IPS-20b (cell line): Measurements from ENCODE around the gene TRPM3.

ENCODE experiments used
- H3K27ac ChIP-seq: one replicate; pipeline ENCODE4 v1.5.1; 2013; ENCODE audit warnings: low read length
- H3K27me3 ChIP-seq: 2 replicates; pipeline ENCODE4 v1.6.1; 2013; ENCODE audit warnings: mild to moderate bottlenecking, low read length, inconsistent platforms; ENCODE audit not compliant: insufficient read depth
- H3K36me3 ChIP-seq: 2 replicates; pipeline ENCODE4 v1.6.1; 2013; ENCODE audit warnings: low read depth, mild to moderate bottlenecking, inconsistent platforms, low read length, moderate library complexity; ENCODE audit not compliant: insufficient read depth
- H3K4me1 ChIP-seq: 2 replicates; pipeline ENCODE4 v1.6.1; 2013; ENCODE audit warnings: mild to moderate bottlenecking, control low read depth, inconsistent platforms, low read length, moderate library complexity; ENCODE audit not compliant: insufficient read depth
- H3K4me3 ChIP-seq: 2 replicates; pipeline ENCODE4 v1.5.1; 2013; ENCODE audit warnings: mild to moderate bottlenecking, low read length, inconsistent platforms
- H3K9ac ChIP-seq: 2 replicates; pipeline ENCODE4 v1.6.1; 2013; ENCODE audit warnings: low read depth, mild to moderate bottlenecking, inconsistent platforms, low read length, moderate library complexity
- H3K9me3 ChIP-seq: 2 replicates; pipeline ENCODE4 v1.6.1; 2013; ENCODE audit warnings: mild to moderate bottlenecking, low read depth, low read length, inconsistent platforms; ENCODE audit not compliant: insufficient read depth

The TRPM3 gene

GRCh38 chr9:70498866-70499265 is 622.6 kb downstream of the TRPM3 start:
- no peaks in the 10 kb centered on the region for H3K4me1 ChIP-seq
- H3K36me3 ChIP-seq: no peaks in the 10 kb centered on the region
- H3K27me3 ChIP-seq: no peaks in the 10 kb centered on the region
- no peak overlapping the region for H3K27ac ChIP-seq
- H3K4me3 ChIP-seq: no peak overlapping the region
- no peaks in the 10 kb centered on the region for H3K9me3 ChIP-seq
- no peak overlapping the region for H3K9ac ChIP-seq

- no peaks in the 10 kb centered on the region for H3K36me3 ChIP-seq
- H3K27me3 ChIP-seq: no peaks in the 10 kb centered on the region
- no peak overlapping the region for H3K4me3 ChIP-seq
- H3K27ac ChIP-seq: no peak overlapping the region
- no peak overlapping the region for H3K9ac ChIP-seq
- H3K9me3 ChIP-seq: no peaks in the 10 kb centered on the region
- no peaks in the 10 kb centered on the region for H3K4me1 ChIP-seq
Measured at GRCh38 chr9:70496244-70496643, 625.2 kb downstream of the TRPM3 start.

- Histone ChIP-seq H3K9ac (no peak overlapping the region), H3K27me3 (no peaks in the 10 kb centered on the region), H3K4me1 (no peaks in the 10 kb centered on the region), H3K27ac (no peak overlapping the region), H3K4me3 (no peak overlapping the region), H3K36me3 (no peaks in the 10 kb centered on the region), H3K9me3 (no peaks in the 10 kb centered on the region)
Measured at GRCh38 chr9:70495514-70495913, 625.9 kb downstream of the TRPM3 start.

GRCh38 chr9:70494221-70494620 is 627.2 kb downstream of the TRPM3 start:
- Histone ChIP-seq H3K4me3 (no peak overlapping the region), H3K27me3 (no peaks in the 10 kb centered on the region), H3K4me1 (no peaks in the 10 kb centered on the region), H3K36me3 (no peaks in the 10 kb centered on the region), H3K9ac (no peak overlapping the region), H3K9me3 (no peaks in the 10 kb centered on the region), H3K27ac (no peak overlapping the region)

GRCh38 chr9:70493029-70493428 is 628.4 kb downstream of the TRPM3 start:
- H3K4me3 ChIP-seq: no peak overlapping the region
- no peaks in the 10 kb centered on the region for H3K27me3 ChIP-seq
- no peaks in the 10 kb centered on the region for H3K4me1 ChIP-seq
- H3K9ac ChIP-seq: no peak overlapping the region
- H3K27ac ChIP-seq: no peak overlapping the region
- no peaks in the 10 kb centered on the region for H3K36me3 ChIP-seq
- no peaks in the 10 kb centered on the region for H3K9me3 ChIP-seq

GRCh38 chr9:70492319-70492777 is 629.1 kb downstream of the TRPM3 start:
- Histone ChIP-seq H3K4me1 (no peaks in the 10 kb centered on the region), H3K9me3 (no peaks in the 10 kb centered on the region), H3K9ac (no peak overlapping the region), H3K36me3 (no peaks in the 10 kb centered on the region), H3K27me3 (no peaks in the 10 kb centered on the region), H3K27ac (no peak overlapping the region), H3K4me3 (no peak overlapping the region)

DNA sequence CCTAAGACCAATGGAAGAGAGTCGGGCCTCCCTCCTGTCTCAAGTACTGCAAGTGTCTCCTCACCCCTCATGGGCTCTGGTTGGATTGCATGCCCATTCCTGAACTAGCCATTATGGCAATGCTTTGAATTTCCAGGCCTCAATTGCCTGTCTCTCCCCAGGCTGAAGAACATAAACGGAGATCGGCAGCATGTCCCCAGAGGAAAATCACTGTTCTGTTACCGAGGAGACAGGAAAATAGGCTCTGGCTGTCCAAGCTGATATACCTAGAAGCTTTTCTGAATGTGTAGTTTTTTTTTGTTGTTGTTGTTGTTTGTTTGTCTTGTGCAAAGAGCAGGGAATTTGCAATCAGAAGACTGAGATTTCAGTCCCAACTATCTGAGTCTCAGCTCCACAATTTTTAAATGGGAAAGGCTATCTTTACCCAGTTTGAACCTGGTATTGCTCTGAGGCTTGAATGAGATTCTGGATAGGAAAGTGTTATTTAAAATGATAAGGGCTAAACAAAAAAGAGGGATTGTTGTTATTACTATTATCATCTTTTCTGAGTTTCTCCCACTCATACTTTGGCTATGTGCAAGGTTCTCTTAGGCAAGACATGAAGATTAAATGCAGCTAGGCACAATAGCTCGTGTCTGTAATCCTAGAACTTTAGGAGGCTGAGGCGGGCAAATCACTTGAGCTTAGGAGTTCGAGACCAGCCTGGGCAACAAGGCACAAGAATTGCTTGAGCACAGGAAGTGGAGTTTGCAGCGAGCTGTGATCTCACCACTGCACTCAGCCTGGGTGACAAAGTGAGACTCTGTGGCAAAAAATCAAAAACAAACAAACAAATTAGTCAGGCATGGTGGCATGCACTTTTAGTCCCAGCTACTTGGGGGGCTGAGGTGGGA is 629.7 kb downstream of the TRPM3 start:
- no peaks in the 10 kb centered on the region for H3K9me3 ChIP-seq
- no peaks in the 10 kb centered on the region for H3K27me3 ChIP-seq
- no peaks in the 10 kb centered on the region for H3K36me3 ChIP-seq
- no peak overlapping the region for H3K4me3 ChIP-seq
- H3K27ac ChIP-seq: no peak overlapping the region
- no peaks in the 10 kb centered on the region for H3K4me1 ChIP-seq
- H3K9ac ChIP-seq: no peak overlapping the region

- Histone ChIP-seq H3K36me3 (no peaks in the 10 kb centered on the region), H3K4me3 (no peak overlapping the region), H3K27me3 (no peaks in the 10 kb centered on the region), H3K4me1 (no peaks in the 10 kb centered on the region), H3K9me3 (no peaks in the 10 kb centered on the region), H3K27ac (no peak overlapping the region), H3K9ac (no peak overlapping the region)
Measured at GRCh38 chr9:70490478-70490877, 630.9 kb downstream of the TRPM3 start.

DNA sequence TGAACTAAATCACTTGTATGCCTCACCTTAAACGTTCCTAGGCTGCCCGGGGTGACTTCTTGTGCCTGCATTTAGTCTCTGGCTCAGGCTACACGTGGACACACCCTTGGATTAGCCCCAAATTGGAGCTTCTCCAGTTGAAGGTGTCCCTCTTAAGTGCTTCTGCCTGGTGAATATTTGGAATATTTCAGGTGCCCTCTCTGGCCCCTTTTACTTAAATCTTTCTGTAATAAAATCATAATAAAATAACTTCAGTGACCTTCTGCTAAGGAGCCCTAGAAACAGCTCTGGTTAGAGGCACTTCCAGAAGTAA is 632.7 kb downstream of the TRPM3 start:
- Histone ChIP-seq H3K9ac (no peak overlapping the region), H3K27ac (no peak overlapping the region), H3K9me3 (no peaks in the 10 kb centered on the region), H3K4me3 (no peak overlapping the region), H3K27me3 (no peaks in the 10 kb centered on the region), H3K36me3 (no peaks in the 10 kb centered on the region), H3K4me1 (no peaks in the 10 kb centered on the region)

GRCh38 chr9:70488098-70488792 is 633.2 kb downstream of the TRPM3 start:
- no peak overlapping the region for H3K4me3 ChIP-seq
- no peaks in the 10 kb centered on the region for H3K36me3 ChIP-seq
- H3K9ac ChIP-seq: no peak overlapping the region
- no peaks in the 10 kb centered on the region for H3K9me3 ChIP-seq
- H3K27me3 ChIP-seq: no peaks in the 10 kb centered on the region
- H3K27ac ChIP-seq: no peak overlapping the region
- H3K4me1 ChIP-seq: no peaks in the 10 kb centered on the region

DNA sequence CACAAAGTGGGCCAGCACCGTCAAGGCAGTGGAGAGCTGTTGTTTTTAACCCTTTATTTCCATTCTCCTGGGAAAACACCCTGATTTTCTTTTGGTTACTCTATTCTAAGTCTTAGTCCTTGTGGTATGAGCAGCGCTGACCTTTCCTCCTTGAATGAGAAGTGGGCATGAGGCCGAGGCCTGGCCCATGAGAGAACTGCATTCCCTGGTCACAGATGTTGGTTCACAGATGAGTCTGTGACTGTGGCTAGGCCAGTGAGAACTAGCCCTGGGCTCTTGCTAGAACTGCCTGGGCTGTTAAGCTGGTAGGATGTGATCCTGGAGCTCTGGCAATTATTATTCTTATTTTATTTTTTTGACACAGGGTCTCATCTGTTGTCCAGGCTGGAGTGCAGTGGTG is 635.3 kb downstream of the TRPM3 start:
- Histone ChIP-seq H3K4me1 (no peaks in the 10 kb centered on the region), H3K27me3 (no peaks in the 10 kb centered on the region), H3K36me3 (no peaks in the 10 kb centered on the region), H3K9ac (no peak overlapping the region), H3K27ac (no peak overlapping the region), H3K4me3 (no peak overlapping the region), H3K9me3 (no peaks in the 10 kb centered on the region)

GRCh38 chr9:70485273-70485858 is 636.1 kb downstream of the TRPM3 start:
- no peaks in the 10 kb centered on the region for H3K9me3 ChIP-seq
- H3K27ac ChIP-seq: no peak overlapping the region
- H3K36me3 ChIP-seq: no peaks in the 10 kb centered on the region
- 0 out of 2 replicates have a peak, but pooled peaks cover 2% of the 10 kb centered on the region for H3K4me1 ChIP-seq
- no peak overlapping the region for H3K9ac ChIP-seq
- H3K27me3 ChIP-seq: no peaks in the 10 kb centered on the region
- no peak overlapping the region for H3K4me3 ChIP-seq
